HG02884 (cell line): ENCODE results near the gene ATP5MK.
"Not testable (repeated sequence)": the region's sequence is repeated elsewhere in the genome, so short reads cannot be mapped to it uniquely, and the experiment has no call there.

ENCODE experiments used
- ATAC-seq: cut with Tn5 transposase; IDR thresholded peaks from one replicate; pipeline ENCODE4 v1.9.1; 2021; ENCODE audit warnings: mild to moderate bottlenecking, moderate library complexity; ENCODE audit not compliant: unreplicated experiment

ATP5MK gene

DNA sequence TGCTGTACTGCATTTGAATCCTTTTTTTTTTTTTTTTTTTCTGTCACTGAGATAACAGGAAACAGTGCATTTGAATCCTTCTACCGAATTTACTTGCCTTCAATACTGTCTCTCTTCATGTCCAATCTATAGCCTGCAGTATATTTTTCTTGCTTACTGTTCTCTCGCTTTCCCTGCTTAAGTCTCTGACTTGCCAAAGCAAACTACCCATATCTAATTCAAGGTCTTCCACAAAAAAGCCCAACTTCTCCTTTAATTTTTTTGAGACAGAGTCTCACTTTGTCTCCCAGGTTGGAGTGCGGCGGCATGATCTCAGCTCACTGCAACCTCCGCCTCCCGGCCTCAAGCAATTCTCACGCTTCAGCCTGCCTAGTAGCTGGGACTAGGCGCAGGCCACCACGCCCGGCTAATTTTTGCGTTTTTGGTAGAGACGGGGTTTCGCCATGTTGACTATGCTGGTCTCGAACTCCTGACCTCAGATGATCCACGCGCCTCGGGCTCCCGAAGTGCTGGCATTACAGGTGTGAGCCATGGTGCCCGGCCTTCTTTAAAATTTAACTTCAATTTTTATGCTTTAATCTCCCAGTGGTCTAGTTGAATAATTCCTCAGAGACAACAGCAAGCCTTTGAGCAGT is 1.0 kb upstream of the ATP5MK start:
- no peak for ATAC-seq

DNA sequence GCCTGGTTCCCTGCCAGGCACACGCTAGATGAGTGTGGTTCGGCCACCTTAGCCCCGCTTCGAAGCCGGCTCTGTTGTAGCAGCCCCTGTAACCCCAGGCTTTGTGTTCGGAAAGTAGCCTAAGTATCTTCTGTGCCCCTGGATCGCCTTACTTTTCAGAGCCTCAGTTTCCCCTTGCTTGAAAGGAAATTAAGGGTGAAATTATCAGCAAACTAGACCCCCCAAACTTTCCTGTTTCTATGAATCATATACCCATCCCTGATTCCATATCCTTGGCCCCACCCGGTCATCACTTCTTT is 463 bp upstream of the ATP5MK start:
- ATAC-seq, result no peak

DNA sequence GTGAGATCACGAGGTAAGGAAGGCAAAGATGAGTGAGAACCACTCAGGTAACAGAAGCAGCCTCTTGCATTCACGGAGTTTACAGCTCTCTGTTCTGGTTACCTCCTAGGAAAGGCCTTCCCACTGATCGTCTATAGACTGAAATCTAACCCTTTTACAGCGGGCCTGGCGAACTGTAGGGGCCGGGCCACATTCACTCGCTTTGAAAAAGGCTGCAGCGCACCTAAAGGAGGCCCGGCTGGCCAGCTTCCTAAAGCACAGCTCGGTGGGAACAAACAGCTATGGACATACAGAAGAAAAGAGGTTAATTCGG is 565 bp downstream of the ATP5MK start:
- no peak for ATAC-seq

DNA sequence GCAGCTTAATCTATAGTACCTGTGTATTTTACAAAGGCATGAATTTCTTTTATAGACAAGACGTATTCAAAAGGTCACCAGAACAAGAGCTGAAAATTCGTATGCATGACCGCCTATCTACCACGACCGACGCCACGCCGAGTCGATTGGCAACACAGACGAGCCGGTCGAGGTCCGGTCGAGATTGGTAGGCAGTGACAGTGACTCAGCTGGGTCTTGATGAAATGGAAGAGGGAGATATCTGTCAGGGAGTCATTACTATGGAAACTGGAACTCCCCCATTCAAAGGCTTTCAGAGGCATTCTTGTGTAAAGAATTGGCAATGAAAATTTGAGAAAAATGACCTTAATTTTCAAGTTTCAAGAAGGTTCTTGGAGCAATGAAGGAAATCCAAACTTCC is 2.1 kb downstream of the ATP5MK start:
- ATAC-seq, result no peak

DNA sequence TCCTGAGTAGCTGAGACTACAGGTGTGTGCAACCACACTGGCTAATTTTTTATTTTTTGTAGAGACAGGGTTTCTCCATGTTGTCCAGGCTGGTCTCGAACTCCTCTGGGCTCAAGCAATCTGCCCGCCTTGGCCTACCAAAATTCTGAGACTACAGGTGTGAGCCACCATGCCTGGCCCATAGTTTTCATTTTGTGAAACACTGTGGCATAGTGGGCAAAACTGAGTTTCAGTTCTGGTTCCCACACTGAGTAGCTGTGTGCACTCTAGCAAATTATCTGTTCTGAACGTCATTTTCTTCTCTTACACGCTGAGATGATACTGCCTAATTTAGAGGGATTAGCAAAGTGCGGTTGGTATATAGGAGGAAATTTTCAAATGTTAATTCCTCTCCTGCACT is 13.5 kb downstream of the ATP5MK start:
- ATAC-seq, result no peak

DNA sequence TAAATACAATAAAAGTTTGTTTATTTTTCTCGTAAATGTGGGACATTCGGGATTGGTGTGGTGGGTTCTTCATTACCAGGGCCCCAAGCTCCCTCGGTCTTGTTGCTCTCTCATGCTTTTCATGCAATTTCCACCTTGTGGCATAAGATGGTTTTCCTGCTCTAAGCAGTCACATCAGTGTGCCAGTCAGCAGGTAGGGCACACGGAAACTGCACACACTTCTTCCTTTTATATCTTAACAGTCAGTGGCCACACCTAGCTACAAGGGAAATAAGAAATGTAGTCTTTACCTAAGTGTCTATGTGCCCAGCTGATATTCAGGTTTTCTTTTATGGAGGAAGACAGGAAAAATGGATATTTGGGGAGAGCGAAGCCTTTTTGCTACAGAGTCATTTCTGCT is 22.0 kb downstream of the ATP5MK start:
- ATAC-seq, result no peak

DNA sequence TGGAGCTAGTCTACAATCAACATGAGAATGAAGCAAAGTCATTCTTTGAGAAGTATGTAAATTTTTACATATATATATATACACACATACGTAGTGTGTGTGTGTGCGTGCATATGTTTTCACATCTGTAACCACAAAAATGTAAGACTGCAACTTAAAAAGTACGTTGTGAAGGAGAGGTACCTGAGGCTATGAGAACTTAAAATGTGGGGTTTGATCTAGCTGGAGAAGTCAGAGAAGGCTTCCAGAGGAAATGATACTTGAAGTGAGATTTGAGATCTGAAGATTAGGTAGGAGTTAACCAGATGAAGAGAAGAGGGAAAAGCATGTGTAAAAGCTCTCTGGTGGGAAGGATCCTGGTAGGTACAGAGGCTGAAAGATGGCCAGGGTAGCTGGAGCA is 22.7 kb downstream of the ATP5MK start:
- no peak for ATAC-seq

DNA sequence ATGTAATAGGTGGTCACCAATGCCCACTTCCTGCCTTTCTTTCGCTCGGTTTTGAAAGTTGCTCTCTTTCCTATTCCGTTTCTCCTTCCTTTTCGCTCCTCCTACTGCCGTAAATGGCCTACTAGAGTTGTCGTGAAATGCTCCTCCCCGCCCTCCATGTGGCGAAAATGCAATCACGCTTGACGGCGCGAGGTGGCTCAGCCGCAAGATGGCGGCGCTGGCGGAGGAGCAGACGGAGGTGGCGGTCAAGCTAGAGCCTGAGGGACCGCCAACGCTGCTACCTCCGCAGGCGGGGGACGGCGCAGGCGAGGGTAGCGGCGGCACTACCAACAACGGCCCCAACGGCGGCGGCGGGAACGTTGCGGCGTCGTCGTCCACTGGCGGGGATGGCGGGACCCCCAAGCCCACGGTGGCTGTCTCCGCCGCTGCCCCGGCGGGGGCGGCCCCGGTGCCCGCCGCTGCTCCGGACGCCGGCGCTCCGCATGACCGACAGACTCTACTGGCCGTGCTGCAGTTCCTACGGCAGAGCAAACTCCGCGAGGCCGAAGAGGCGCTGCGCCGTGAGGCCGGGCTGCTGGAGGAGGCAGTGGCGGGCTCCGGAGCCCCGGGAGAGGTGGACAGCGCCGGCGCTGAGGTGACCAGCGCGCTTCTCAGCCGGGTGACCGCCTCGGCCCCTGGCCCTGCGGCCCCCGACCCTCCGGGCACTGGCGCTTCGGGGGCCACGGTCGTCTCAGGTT is 28.3 kb downstream of the ATP5MK start, which contains the start of gene TAF5:
TAF5 (plus strand) TSS at position 195 of the 737 bp plus-strand sequence; CDS start at position 209, 14 bp downstream.
- peak; percentile 42 for ATAC-seq

DNA sequence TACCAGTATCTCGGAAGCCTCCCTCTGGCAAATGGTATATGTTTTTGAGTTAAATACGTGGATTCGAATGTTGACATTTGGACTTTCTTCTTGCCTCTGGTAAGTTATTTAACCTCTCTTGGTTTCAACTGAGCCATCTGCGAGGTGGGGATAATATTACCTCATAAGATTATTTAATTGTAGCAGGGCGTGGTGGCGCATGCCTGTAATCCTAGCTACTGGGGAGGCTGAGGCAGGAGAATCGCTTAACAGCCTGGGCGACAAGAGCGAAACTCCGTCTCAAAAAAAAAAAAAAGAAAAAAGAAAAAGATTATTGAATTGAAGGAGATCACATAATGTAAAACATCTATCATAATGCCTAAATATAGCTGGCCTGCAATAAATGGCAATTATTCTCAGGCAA is 28.9 kb downstream of the ATP5MK start:
- no peak for ATAC-seq

DNA sequence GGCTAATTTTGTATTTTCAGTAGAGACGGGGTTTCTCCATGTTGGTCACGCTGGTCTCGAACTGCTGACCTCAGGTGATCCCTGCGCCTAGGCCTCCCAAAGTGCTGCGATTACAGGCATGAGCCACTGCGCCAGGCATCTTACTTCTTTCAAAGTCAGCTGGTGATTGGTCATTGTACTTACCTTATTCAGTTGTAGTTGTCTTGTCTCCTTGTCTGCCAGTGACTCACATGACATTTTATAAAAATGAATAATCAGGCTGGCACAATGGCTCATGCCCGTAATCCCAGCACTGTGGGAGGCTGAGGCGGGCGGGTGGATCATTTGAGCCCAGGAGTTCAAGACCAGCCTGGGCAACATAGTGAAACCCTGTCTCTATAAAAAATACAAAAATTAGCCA is 35.5 kb downstream of the ATP5MK start:
- ATAC-seq, result not testable (repeated sequence)

DNA sequence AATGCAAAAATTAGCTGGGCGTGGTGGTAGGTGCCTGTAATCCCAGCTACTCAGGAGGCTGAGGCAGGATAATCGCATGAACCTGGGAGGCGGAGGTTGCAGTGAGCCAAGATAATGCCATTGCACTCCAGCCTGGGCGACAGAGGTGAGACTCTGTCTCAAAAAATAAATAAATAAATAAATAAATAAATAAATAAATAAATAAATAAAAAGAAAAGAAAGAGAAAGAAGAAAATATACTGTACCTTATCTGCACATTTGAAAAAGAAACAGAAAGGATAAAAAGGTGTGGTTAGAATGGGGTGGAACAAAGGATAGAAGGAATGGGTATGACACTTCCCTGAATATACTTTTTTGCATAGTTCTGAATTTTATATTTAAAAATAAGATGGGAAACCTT is 36.8 kb downstream of the ATP5MK start:
- not testable (repeated sequence) for ATAC-seq

DNA sequence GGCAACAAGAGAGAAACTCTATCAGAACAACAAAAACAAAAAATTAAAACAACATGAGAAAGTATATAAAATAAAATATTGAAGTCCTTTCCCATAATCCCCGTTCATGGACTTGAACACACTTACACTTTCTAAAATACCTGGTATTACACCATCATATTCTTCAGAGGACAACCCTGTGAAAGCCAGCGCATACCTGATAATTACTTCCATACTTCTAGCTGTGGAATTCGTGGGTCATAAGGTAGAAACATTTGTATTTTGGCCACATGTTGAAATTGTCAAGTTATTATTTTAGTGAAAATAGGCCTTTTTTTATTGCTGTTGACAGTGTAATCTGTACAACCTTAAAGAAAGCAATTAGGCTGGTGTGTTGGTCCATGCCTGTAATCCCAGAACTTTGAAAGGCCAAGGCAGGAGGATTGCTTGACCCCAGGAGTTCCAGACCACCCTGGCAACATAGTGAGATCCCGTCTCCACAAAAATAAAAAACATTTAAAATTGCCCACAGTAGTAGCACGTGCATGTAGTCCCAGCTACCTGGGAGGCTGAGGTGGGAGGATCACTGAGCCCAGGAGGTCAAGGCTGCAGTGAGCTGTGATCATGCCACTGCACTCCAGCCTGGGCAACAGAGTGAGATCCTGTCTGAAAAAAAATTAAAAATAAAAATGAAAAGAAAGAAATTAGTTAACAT is 40.2 kb downstream of the ATP5MK start:
- no peak for ATAC-seq

DNA sequence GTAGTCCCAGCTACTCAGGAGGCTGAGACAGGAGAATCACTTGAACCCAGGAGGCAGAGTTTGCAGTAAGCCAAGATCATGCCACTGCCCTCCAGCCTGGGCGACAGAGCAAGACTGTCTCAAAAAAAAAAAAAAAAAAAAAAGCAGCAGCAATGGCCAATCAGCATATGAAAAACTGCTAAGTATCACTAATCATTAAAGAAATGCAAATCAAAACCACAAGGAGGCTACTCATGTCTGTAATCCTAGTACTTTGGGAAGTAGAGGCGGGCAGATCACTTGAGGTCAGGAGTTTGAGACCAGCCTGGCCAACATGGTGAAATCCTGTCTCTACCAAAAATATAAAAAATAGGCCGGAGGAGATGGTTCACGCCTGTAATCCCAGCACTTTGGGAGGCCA is 41.7 kb downstream of the ATP5MK start:
- not testable (repeated sequence) for ATAC-seq

DNA sequence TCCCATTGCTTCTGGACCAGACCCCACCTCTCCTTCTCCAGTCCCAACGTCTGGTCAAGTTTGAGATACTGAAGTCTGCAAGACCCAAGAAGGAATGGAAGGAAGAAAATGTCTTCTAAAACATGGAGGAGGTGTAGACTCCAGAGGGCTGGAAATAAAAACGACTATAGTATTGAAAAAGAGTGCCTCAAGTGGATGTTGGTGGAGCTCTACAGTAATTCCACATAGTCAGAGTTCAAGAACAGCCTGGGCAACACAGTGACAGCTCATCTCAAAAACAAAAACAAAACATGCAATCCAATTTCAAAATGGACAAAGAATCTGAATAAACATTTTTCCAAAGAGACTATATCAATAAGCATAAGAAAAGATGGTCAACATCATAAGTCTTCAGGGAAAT is 43.0 kb downstream of the ATP5MK start:
- ATAC-seq, result no peak

DNA sequence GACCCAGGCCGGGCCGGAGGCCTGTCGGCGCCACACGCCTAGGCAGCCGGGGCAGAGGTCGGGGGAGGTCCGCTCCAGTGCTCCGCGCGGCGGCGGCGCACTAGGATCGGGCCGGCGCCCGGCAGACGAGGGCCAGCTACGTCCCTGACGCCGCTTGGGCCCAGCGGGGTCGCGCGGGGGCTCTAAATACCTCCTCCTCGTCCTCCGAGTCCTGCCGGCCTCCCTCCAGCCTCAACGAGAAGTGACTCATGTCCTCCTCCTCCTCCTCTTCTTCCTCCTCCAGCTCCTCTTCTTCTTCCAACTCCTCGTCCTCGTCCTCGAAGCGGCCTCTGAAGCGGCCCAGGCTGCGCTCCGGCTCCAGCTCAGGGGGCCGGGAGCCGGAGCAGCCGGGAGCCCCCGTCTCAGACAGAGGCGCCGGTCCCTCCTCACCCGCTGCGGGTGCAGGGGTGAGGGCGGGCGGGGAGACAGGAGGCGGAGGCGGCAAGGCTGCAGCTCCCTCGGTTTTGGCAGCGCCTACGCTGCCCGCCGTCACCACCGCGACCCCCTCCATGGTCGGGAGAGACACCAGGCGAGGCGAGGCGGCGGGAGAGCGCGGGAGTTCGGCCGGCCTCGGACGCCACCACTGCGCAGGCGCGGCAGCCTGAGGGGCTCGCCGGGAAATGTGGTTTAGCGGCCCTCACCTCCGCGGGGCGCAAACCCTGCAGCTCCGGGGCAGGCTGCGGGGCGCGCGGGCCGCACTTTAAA is 45.6 kb downstream of the ATP5MK start, which contains the start of gene PCGF6:
PCGF6 (minus strand) TSS at position 624 of the 744 bp plus-strand sequence; CDS start at position 550, 74 bp downstream.
- no peak for ATAC-seq

DNA sequence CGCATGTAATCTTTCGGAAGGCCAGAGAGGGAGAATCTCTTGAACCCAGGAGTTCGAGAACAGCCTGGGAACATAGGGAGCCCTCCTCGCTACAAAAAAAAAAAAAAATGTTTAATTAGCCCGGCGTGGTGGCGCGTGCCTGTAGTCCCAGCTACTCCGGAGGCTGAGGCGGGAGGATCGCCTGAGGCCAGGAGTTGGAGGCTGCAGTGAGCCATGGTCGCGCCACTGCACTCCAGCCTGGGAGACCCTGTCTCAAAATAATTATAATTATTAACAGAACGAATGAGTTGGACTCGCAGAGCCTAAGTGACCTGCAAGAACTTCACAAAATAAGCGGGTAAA is 46.1 kb downstream of the ATP5MK start:
- no peak for ATAC-seq
